Ishikawa (cell line): ENCODE measurements around the gene NUP210L.

Source experiments
- CEBPB ChIP-seq: IDR thresholded peaks from 2 replicates; pipeline ENCODE4 v1.6.1; 2012
- CREB1 ChIP-seq: IDR thresholded peaks from 2 replicates; pipeline ENCODE4 v1.6.1; 2012; ENCODE audit warnings: low read depth
- EGR1 ChIP-seq: IDR thresholded peaks from 2 replicates; pipeline ENCODE4 v1.6.1; 2012
- EP300 ChIP-seq: IDR thresholded peaks from 2 replicates; pipeline ENCODE4 v1.6.1; 2012; ENCODE audit warnings: borderline replicate concordance
- FOXM1 ChIP-seq: IDR thresholded peaks from 2 replicates; pipeline ENCODE4 v1.6.1; 2012; ENCODE audit warnings: low read depth, borderline replicate concordance
- MAX ChIP-seq: IDR thresholded peaks from 2 replicates; pipeline ENCODE4 v1.6.1; 2012
- NFIC ChIP-seq: IDR thresholded peaks from 2 replicates; pipeline ENCODE4 v1.6.1; 2012
- RAD21 ChIP-seq: IDR thresholded peaks from 2 replicates; pipeline ENCODE4 v1.6.1; 2012; ENCODE audit warnings: low read depth
- REST ChIP-seq: IDR thresholded peaks from 2 replicates; pipeline ENCODE4 v1.6.1; 2012; ENCODE audit warnings: low read depth, mild to moderate bottlenecking
- TAF1 ChIP-seq: IDR thresholded peaks from 2 replicates; pipeline ENCODE4 v1.6.1; 2012; ENCODE audit warnings: low read depth, mild to moderate bottlenecking
- TCF12 ChIP-seq: IDR thresholded peaks from 2 replicates; pipeline ENCODE4 v1.6.1; 2012; ENCODE audit warnings: low read depth
- TEAD4 ChIP-seq: IDR thresholded peaks from 2 replicates; pipeline ENCODE4 v1.6.1; 2012
- USF1 ChIP-seq: IDR thresholded peaks from 2 replicates; pipeline ENCODE4 v1.6.1; 2012
- YY1 ChIP-seq: IDR thresholded peaks from 2 replicates; pipeline ENCODE4 v1.6.1; 2012; ENCODE audit warnings: low read depth
- ZBTB7A ChIP-seq: IDR thresholded peaks from 2 replicates; pipeline ENCODE4 v1.6.1; 2012; ENCODE audit warnings: low read depth

Gene NUP210L

GRCh38 chr1:154158307-154159125 is 3.6 kb upstream of the NUP210L start:
- TF ChIP-seq YY1 (no peak), CREB1 (no peak), NFIC (no peak), ZBTB7A (no peak), TAF1 (no peak), TEAD4 (no peak), MAX (no peak), REST (no peak), USF1 (no peak), TCF12 (no peak), RAD21 (no peak), CEBPB (no peak), EGR1 (no peak), EP300 (no peak), FOXM1 (no peak)

- no peak for TF ChIP-seq YY1
- TF ChIP-seq TAF1 = no peak
- no peak for TF ChIP-seq REST
- no peak for TF ChIP-seq RAD21
- no peak for TF ChIP-seq ZBTB7A
- TF ChIP-seq MAX = no peak
- TF ChIP-seq EP300 = no peak
- TF ChIP-seq NFIC = no peak
- no peak for TF ChIP-seq CEBPB
- no peak for TF ChIP-seq FOXM1
- no peak for TF ChIP-seq USF1
- no peak for TF ChIP-seq TCF12
- TF ChIP-seq EGR1 = no peak
- no peak for TF ChIP-seq TEAD4
- TF ChIP-seq CREB1 = no peak
Observed at GRCh38 chr1:154157520-154158306, 2.8 kb upstream of the NUP210L start.

GRCh38 chr1:154155251-154155650 is 378 bp upstream of the NUP210L start:
- TF ChIP-seq ZBTB7A = no peak
- no peak for TF ChIP-seq TEAD4
- no peak for TF ChIP-seq CEBPB
- TF ChIP-seq EGR1 = no peak
- no peak for TF ChIP-seq MAX
- TF ChIP-seq TAF1 = no peak
- TF ChIP-seq EP300 = no peak
- no peak for TF ChIP-seq YY1
- no peak for TF ChIP-seq USF1
- TF ChIP-seq NFIC = no peak

GRCh38 chr1:154154053-154154452 is 820 bp downstream of the NUP210L start:
- no peak for TF ChIP-seq ZBTB7A
- TF ChIP-seq YY1 = no peak
- TF ChIP-seq RAD21 = no peak
- no peak for TF ChIP-seq NFIC
- no peak for TF ChIP-seq TAF1
- no peak for TF ChIP-seq REST
- no peak for TF ChIP-seq FOXM1
- no peak for TF ChIP-seq EP300
- no peak for TF ChIP-seq CEBPB
- TF ChIP-seq TEAD4 = no peak
- no peak for TF ChIP-seq USF1
